ENCODE measurements around the gene CDH4.

The CDH4 gene

GRCh38 chr20:61953037-61954021 is 701.3 kb downstream of the CDH4 start:
- DNase-seq (ENCODE audit: low read depth) = no peak
- TF ChIP-seq, protein P1, sequence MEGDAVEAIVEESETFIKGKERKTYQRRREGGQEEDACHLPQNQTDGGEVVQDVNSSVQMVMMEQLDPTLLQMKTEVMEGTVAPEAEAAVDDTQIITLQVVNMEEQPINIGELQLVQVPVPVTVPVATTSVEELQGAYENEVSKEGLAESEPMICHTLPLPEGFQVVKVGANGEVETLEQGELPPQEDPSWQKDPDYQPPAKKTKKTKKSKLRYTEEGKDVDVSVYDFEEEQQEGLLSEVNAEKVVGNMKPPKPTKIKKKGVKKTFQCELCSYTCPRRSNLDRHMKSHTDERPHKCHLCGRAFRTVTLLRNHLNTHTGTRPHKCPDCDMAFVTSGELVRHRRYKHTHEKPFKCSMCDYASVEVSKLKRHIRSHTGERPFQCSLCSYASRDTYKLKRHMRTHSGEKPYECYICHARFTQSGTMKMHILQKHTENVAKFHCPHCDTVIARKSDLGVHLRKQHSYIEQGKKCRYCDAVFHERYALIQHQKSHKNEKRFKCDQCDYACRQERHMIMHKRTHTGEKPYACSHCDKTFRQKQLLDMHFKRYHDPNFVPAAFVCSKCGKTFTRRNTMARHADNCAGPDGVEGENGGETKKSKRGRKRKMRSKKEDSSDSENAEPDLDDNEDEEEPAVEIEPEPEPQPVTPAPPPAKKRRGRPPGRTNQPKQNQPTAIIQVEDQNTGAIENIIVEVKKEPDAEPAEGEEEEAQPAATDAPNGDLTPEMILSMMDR (IDR thresholded peaks at IDR 0.05; ENCODE audit: control insufficient read depth, extremely low read depth, insufficient read depth) = no peak
- H3K4me3 ChIP-seq (ENCODE audit: low read depth, low read length) = no peak overlapping the region

DNA sequence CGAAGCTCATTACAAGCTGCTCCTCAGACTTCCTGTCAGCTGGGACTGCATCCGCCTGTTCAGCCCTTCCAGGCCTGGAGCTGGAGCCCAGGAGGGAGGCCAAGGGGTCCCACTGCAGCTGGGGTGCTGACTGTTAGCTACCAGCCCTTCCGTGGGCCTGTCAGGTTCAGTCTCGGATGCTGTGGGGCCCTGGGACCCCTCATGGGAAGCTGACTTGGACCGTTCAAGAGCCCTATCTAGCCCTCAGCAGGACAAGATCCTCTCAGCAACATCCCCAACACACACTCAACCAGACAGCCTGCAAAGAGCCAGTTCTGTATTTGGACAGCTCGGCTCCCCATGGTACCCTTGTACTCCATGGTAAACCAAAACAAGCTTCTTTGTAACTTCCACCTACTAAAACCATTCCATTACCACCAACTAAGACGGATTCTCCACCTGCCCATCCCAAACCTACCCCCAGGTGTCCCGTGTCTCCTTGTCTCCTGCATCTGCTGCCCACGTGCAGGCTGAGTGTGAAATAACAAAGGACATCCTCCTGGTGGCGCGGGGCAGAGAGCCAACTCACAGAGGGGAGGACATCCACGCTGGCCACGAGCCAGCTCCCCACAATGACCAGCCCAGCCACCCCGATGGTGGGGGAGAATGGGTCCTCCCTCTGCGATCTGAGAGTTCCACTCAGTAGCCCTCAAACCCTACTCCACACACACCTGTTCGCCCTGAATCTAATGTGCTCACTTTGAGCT is 702.4 kb downstream of the CDH4 start:
- TF ChIP-seq, protein P1 (IDR thresholded peaks at IDR 0.05; ENCODE audit: control insufficient read depth, extremely low read depth, insufficient read depth) = no peak
- no peak overlapping the region for H3K4me3 ChIP-seq (ENCODE audit: low read depth, low read length)
- no peak for DNase-seq (ENCODE audit: low read depth)

- no peak overlapping the region for H3K4me3 ChIP-seq (ENCODE audit: low read depth, low read length)
- DNase-seq (ENCODE audit: low read depth) = no peak
- TF ChIP-seq, protein P1 (IDR thresholded peaks at IDR 0.05; ENCODE audit: control insufficient read depth, extremely low read depth, insufficient read depth) = no peak
Measured at GRCh38 chr20:61955668-61956395, 703.8 kb downstream of the CDH4 start.

DNA sequence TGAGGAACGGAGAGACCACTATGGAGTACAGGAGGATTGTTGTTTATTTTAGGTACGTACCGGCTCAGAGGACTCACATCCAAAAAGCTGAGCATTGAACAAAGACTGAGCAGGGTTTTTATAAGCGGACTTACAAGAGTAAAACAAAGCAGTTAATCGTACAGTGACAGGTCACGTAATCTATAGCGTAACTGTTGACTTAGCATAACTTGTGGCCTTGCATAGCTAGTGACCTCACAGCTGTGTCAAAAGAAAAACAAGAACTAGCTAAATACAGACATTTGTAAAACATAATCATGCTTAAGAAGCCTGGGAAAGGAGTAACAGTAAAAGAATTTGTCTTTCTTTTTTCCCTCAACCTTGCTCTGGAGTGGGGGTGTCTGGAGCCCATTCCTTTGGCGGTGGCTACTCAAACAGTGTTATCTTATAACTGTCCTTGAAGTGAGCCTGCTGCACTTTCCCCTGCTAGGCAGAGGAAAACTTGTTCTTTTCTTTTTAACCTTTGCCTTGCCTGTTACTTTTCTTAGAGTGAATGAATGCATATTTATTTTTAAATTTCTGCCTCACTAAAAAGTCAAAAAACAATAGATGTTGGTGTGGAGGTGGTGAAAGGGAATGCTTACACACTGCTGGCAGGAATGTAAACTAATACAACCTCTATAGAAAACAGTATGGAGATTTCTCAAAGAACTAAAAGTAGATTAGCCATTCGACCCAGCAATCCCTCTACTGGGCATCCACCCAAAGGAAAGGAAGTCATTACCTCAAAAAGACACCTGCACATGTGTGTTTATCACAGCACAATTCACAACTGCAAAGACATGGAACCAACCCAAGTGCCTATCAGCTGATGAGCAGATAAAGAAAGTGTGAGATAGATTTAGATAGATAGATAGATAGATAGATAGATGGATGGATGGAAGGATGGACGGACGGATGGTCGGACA is 704.6 kb downstream of the CDH4 start:
- no peak overlapping the region for H3K4me3 ChIP-seq (ENCODE audit: low read depth, low read length)
- TF ChIP-seq, protein P1 (IDR thresholded peaks at IDR 0.05; ENCODE audit: control insufficient read depth, extremely low read depth, insufficient read depth) = no peak
- DNase-seq (ENCODE audit: low read depth) = no peak

DNA sequence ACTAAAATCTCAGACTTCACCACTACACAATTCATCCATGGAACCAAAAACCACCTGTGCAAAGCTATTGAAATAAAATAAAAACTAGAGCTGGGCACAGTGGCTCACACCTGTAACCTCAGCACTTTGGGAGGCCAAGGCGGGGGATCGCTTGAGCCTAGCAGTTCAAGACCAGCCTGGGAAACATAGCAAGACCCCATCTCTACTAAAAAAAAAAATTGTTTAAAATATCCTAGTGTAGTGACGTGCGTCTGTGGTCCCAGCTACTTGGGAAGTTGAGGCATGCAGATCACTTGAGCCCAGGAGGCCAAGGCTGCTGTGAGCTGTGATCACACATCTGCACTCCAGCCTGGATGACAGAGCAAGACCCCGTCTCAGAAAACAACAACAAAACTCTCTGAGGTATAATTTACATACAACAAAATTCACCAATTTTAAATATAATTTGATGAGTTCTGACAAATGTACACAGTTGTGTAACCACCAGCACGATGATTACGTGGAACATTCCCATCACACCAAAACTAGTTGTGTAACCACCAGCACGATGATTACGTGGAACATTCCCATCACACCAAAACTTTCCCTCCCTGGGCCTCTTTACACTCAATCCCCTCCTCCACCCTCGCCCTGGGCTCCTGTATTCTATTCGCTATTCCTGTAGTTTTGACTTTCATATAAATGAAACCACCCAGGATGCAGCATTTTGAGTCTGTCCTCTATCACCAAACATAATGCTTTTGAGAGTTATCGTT is 706.1 kb downstream of the CDH4 start:
- TF ChIP-seq, protein P1 (IDR thresholded peaks at IDR 0.05; ENCODE audit: control insufficient read depth, extremely low read depth, insufficient read depth) = no peak
- no peak overlapping the region for H3K4me3 ChIP-seq (ENCODE audit: low read depth, low read length)
- DNase-seq (ENCODE audit: low read depth) = no peak

All from LNCaP clone FGC (cell line).